HuH-7.5 (cell line): Measurements from ENCODE around the gene FGF11.

Experiments used
- DNase-seq: peaks from one replicate; pipeline ENCODE4 v3.0.0; 2011; ENCODE audit warnings: low spot score

FGF11 gene

GRCh38 chr17:7408252-7408727, 31.0 kb upstream of the FGF11 start:
- no peak for DNase-seq

- no peak for DNase-seq
Observed at GRCh38 chr17:7408863-7409262, 30.4 kb upstream of the FGF11 start.

- no peak for DNase-seq
Observed at GRCh38 chr17:7409716-7410115, 29.6 kb upstream of the FGF11 start.

- no peak for DNase-seq
Observed at GRCh38 chr17:7410634-7411426, 28.5 kb upstream of the FGF11 start.

- no peak for DNase-seq
Observed at GRCh38 chr17:7411427-7411750, 27.9 kb upstream of the FGF11 start.

GRCh38 chr17:7413346-7413985, 25.8 kb upstream of the FGF11 start:
- no peak for DNase-seq

GRCh38 chr17:7414837-7415236, 24.5 kb upstream of the FGF11 start:
- no peak for DNase-seq

GRCh38 chr17:7415784-7416183, 23.5 kb upstream of the FGF11 start:
- DNase-seq: no peak

GRCh38 chr17:7416323-7416722, 23.0 kb upstream of the FGF11 start:
- DNase-seq: no peak

- no peak for DNase-seq
Observed at GRCh38 chr17:7417056-7417655, 22.2 kb upstream of the FGF11 start.

GRCh38 chr17:7418472-7419152, 20.7 kb upstream of the FGF11 start:
- no peak for DNase-seq

- no peak for DNase-seq
Observed at GRCh38 chr17:7419819-7420610, 19.3 kb upstream of the FGF11 start, which contains the start of gene SPEM1. Gene SPEM1, plus strand, starts transcription at chr17:7420324. Its CDS starts 61 bp downstream, at chr17:7420385.

- no peak for DNase-seq
Observed at GRCh38 chr17:7421186-7421585, 18.1 kb upstream of the FGF11 start.

- DNase-seq: no peak
Observed at GRCh38 chr17:7423679-7424078, 15.6 kb upstream of the FGF11 start.

- no peak for DNase-seq
Observed at GRCh38 chr17:7425316-7425715, 14.0 kb upstream of the FGF11 start, which contains the start of gene SPEM2. Gene SPEM2, plus strand, starts transcription at chr17:7425616. Its CDS starts 73 bp downstream, at chr17:7425689.

- no peak for DNase-seq
Observed at GRCh38 chr17:7425756-7426155, 13.6 kb upstream of the FGF11 start.

- DNase-seq: no peak
Observed at GRCh38 chr17:7426203-7426863, 13.0 kb upstream of the FGF11 start.

- no peak for DNase-seq
Observed at GRCh38 chr17:7426896-7427489, 12.3 kb upstream of the FGF11 start.

- no peak for DNase-seq
Observed at GRCh38 chr17:7427549-7427948, 11.8 kb upstream of the FGF11 start.

- DNase-seq: no peak
Observed at GRCh38 chr17:7428557-7428956, 10.8 kb upstream of the FGF11 start, which contains the start of gene SPEM3. Gene SPEM3, plus strand, starts transcription at chr17:7428857. Its CDS starts 46 bp downstream, at chr17:7428903.

- no peak for DNase-seq
Observed at GRCh38 chr17:7429722-7430121, 9.6 kb upstream of the FGF11 start.
